Esophagus squamous epithelium (tissue), 5 donors: ENCODE results near the gene GTF2F1. TPM values are rescaled to one million over a fixed set of nuclear protein-coding genes. Genes with fewer than 3 reads are reported as not detected.
"Not testable (repeated sequence)": the region's sequence is repeated elsewhere in the genome, so short reads cannot be mapped to it uniquely, and the experiment has no call there.

ENCODE experiments used
- DNase-seq: peaks from one replicate; lab custom pipeline; 2025; lab: John Stamatoyannopoulos, UW
- H3K27ac ChIP-seq, 4 donors: fragments of 200-600 bp; sonication (generic); one replicate each; pipeline ENCODE4 v1.5.1; 2016 to 2019; ENCODE audit warnings: mild to moderate bottlenecking in 1 of 4
- H3K27me3 ChIP-seq, 4 donors: fragments of 200-600 bp; sonication (generic); 1 replicate in 3 of 4; 2 replicates in 1 of 4; pipeline versions ENCODE4 v1.5.1 to v1.6.0; 2017 to 2021; ENCODE audit warnings: antibody characterized with exemption in 1 of 4
- H3K36me3 ChIP-seq, 3 donors: fragments of 200-600 bp; sonication (generic); one replicate each; pipeline ENCODE4 v1.5.1; 2016 to 2019
- H3K4me1 ChIP-seq, 3 donors: fragments of 200-600 bp; sonication (generic); one replicate each; pipeline ENCODE4 v1.5.1; 2017 to 2019
- H3K4me3 ChIP-seq, 4 donors: fragments of 200-600 bp; sonication (generic); 1 replicate in 3 of 4; 2 replicates in 1 of 4; pipeline ENCODE4 v1.5.1; 2016 to 2019; ENCODE audit warnings: mild to moderate bottlenecking in 2 of 4, moderate library complexity in 1 of 4
- H3K9me3 ChIP-seq, 3 donors: fragments of 200-600 bp; sonication (generic); one replicate each; pipeline ENCODE4 v1.5.1; 2016 to 2019
- POLR2A ChIP-seq, 4 donors: fragments of 450-650 bp; IDR thresholded peaks; one replicate each; pipeline ENCODE4 v1.6.1; 2017; ENCODE audit warnings: antibody characterized with exemption in 4 of 4, mild to moderate bottlenecking in 4 of 4, moderate library complexity in 3 of 4
- WGBS, 2 donors: methylation state at CpG; one replicate each; pipeline ENCODE4 v1.1.5; 2018; 5-methylcytosine and 5-hydroxymethylcytosine counted together
- intact Hi-C: fragments of 100-400 bp; cut with DNase I; formaldehyde crosslinking; loops from one replicate; pipeline ENCODE4 v1.15.0; 2022
- total RNA-seq, 4 donors: library from RNA; depleted of rRNA; stranded (reverse); fragments of >200 nt; gene quantifications; one replicate each; pipeline ENCODE4 v1.1.0, GENCODE V29; 2016
- TF ChIP-seq, protein P1 (sequence below), 6 experiments: fragments of 450-650 bp in 4 of 6; fragments of 200-600 bp in 2 of 6; sonication (generic) in 2 of 6; IDR thresholded peaks; one replicate each; pipeline ENCODE4 v1.5.1; 2016 to 2019; ENCODE audit warnings: antibody characterized with exemption in 6 of 6, mild to moderate bottlenecking in 4 of 6, moderate library complexity in 4 of 6
- donor health status: DM: yes; HTN: yes; CAD: no.

Gene GTF2F1
- total RNA-seq, 4 donors from 2014 or later = 28.0 to 51.3 (median 43.5) TPM

DNA sequence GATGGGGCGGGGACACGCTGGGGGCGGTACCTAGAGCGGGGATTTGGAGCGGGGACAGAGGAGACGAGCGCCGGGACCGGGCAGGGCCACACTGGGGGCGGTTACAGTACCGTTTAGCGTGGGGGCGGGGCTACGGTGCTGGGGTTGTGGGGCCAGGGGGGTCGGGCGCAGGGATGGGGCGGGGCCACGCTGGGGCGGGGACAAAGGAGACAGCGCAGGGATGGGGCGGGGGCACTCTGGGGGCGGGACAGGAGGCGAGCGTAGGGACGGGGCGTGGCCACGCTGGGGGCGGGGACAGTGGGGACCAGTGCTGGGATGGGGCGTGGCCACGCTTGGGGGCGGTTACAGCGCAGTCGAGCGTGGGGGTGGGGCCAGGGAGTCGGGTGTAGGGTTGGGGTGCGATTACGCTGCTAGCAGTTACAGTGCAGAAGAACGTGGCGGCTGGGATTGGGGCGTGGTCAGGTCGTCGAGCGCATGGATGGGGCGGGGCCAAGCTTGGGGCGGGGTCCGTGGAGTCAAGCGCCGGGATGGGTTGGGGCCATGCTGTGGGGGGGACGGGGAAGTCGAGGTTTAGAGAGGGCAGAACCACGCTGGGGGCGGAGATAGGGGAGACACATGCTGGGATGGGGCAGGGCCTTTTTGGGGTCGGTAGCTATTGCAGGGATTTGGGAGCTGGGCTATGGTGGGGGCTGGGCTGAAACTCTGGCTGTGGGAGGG is 19.7 kb downstream of the GTF2F1 start:
- Histone ChIP-seq H3K4me1 (peaks cover 8 to 42% (median 13%) of the 10 kb centered on the region in 3 donors), H3K4me3 (peak overlapping the region; percentile 75 to 100 (median 94))
- TF ChIP-seq, protein P1, sequence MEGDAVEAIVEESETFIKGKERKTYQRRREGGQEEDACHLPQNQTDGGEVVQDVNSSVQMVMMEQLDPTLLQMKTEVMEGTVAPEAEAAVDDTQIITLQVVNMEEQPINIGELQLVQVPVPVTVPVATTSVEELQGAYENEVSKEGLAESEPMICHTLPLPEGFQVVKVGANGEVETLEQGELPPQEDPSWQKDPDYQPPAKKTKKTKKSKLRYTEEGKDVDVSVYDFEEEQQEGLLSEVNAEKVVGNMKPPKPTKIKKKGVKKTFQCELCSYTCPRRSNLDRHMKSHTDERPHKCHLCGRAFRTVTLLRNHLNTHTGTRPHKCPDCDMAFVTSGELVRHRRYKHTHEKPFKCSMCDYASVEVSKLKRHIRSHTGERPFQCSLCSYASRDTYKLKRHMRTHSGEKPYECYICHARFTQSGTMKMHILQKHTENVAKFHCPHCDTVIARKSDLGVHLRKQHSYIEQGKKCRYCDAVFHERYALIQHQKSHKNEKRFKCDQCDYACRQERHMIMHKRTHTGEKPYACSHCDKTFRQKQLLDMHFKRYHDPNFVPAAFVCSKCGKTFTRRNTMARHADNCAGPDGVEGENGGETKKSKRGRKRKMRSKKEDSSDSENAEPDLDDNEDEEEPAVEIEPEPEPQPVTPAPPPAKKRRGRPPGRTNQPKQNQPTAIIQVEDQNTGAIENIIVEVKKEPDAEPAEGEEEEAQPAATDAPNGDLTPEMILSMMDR (IDR thresholded peaks at IDR 0.05) = no peak
- TF ChIP-seq POLR2A (IDR thresholded peaks at IDR 0.05) = no peak

DNA sequence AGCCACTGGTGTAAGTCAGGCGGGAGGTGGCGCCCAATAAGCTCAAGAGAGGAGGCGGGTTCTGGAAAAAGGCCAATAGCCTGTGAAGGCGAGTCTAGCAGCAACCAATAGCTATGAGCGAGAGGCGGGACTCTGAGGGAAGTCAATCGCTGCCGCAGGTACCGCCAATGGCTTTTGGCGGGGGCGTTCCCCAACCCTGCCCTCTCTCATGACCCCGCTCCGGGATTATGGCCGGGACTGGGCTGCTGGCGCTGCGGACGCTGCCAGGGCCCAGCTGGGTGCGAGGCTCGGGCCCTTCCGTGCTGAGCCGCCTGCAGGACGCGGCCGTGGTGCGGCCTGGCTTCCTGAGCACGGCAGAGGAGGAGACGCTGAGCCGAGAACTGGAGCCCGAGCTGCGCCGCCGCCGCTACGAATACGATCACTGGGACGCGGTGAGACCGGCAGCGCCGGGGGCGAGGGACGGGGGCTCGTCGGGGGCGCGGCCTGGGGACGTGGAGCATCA is 20.3 kb downstream of the GTF2F1 start, which contains the start of gene ALKBH7:
Gene ALKBH7, plus strand, starts transcription at position 201 of the 502 bp plus-strand sequence. Its CDS starts 27 bp downstream, at position 228.
- peak within 1 kb of the TSS; percentile 75 to 100 (median 94) for H3K4me3 ChIP-seq
- H3K27me3 ChIP-seq = no peaks in the 10 kb centered on the region
- no peaks in the 10 kb centered on the region for H3K9me3 ChIP-seq
- peak in 2 of 4 donors; percentile 49 to 62 for TF ChIP-seq POLR2A (IDR thresholded peaks at IDR 0.05)
- TF ChIP-seq, protein P1 (IDR thresholded peaks at IDR 0.05) = no peak
- peaks cover 0 to 37% (median 9%) of the 10 kb centered on the region in 3 donors for H3K36me3 ChIP-seq
- intact Hi-C loops = no loop called here
- peaks cover 8 to 36% (median 13%) of the 10 kb centered on the region in 3 donors for H3K4me1 ChIP-seq
- H3K27ac ChIP-seq = peak within 1 kb of the TSS; percentile 96 to 100 (median 98)
- peak; percentile 95 for DNase-seq
- WGBS, 2 donors = 9% methylated on average over 4 of the region's 47 CpGs; no CpG with 5 or more reads in 1 of the 2 donors

More for the DNA sequence above, 19.7 kb downstream of the GTF2F1 start:
- Histone ChIP-seq H3K9me3 (no peaks in the 10 kb centered on the region), H3K27ac (peak overlapping the region; percentile 96 to 100 (median 98)), H3K27me3 (no peaks in the 10 kb centered on the region), H3K36me3 (peaks cover 0 to 34% (median 3%) of the 10 kb centered on the region in 3 donors)
- WGBS, 2 donors = 0 to 3% methylated on average over 12 to 23 of the region's 53 CpGs
- intact Hi-C loops = no loop called here
- DNase-seq = peak; percentile 91

DNA sequence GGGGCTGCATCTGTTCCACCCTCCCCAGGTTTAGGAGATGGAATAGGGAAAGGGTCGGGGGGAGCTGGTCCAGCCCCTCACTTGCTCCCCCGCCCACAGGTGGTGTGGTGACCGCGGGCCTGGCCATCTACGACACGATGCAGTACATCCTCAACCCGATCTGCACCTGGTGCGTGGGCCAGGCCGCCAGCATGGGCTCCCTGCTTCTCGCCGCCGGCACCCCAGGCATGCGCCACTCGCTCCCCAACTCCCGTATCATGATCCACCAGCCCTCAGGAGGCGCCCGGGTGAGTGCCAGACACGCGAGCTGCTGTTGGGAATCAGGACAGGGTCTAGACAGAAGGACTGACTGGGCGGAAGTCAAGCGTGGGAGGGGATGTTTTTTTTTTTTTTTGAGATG is 28.6 kb downstream of the GTF2F1 start:
- no peak overlapping the region for H3K4me3 ChIP-seq
- H3K9me3 ChIP-seq = no peaks in the 10 kb centered on the region
- H3K36me3 ChIP-seq = peaks cover 15 to 62% (median 43%) of the 10 kb centered on the region in 3 donors
- 95 to 98% methylated on average over 16 to 18 of the region's 21 CpGs for WGBS, 2 donors
- TF ChIP-seq, protein P1 (IDR thresholded peaks at IDR 0.05) = no peak
- no peak for TF ChIP-seq POLR2A (IDR thresholded peaks at IDR 0.05)
- H3K27ac ChIP-seq = no peak overlapping the region
- DNase-seq = no peak
- H3K4me1 ChIP-seq = peaks cover 8 to 21% (median 9%) of the 10 kb centered on the region in 3 donors
- intact Hi-C loops = no loop called here
- H3K27me3 ChIP-seq = no peaks in the 10 kb centered on the region

DNA sequence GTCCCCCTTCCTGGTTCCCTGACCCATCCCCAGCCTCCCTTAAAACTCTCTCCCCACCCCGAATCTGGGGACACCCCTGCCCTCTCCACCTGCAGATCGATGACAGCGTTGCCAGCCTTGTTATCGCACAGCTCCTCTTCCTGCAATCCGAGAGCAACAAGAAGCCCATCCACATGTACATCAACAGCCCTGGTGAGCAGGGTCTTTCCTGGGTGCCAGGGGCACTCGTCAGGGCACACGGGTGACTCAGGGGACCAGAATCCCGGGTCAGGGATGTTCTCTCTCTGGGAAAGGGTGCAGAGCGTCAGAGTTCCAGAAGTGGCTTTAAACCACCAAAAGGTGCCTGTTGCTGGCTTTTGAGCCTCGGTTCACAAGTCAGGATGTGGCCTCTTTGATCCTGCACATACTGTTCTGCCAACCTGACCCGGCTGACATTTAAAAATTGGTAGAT is 30.6 kb downstream of the GTF2F1 start:
- peak overlapping the region; percentile 83 to 96 (median 90) for H3K4me3 ChIP-seq
- no peak for TF ChIP-seq POLR2A (IDR thresholded peaks at IDR 0.05)
- TF ChIP-seq, protein P1 (IDR thresholded peaks at IDR 0.05) = no peak
- no peaks in the 10 kb centered on the region for H3K27me3 ChIP-seq
- intact Hi-C loops = no loop called here
- no peak for DNase-seq
- H3K36me3 ChIP-seq = peaks cover 15 to 42% (median 31%) of the 10 kb centered on the region in 3 donors
- no peaks in the 10 kb centered on the region for H3K9me3 ChIP-seq
- H3K4me1 ChIP-seq = peaks cover 8 to 33% (median 9%) of the 10 kb centered on the region in 3 donors
- H3K27ac ChIP-seq = peak overlapping the region; percentile 90 to 97 (median 95)
- WGBS, 2 donors = 4 to 16% methylated on average over 5 to 7 of the region's 11 CpGs

DNA sequence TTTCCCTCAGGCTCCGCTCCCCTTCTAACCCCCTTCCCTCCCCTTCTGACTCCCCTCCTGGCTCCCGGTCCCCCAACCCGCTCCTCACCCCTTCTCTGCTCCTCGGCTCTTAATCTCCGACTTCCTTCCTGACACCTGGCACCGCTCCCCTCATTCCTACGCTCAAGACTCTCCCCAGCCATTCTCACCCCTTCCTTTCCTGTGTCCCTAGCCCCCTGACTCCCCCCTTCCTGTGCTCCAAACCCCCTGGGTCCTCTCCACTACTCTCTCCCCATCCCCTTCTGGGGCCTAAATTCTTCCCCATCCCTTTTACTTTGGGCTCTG is 31.0 kb downstream of the GTF2F1 start:
- Histone ChIP-seq H3K4me3 (peak overlapping the region; percentile 83 to 96 (median 90)), H3K27ac (peak overlapping the region; percentile 90 to 97 (median 95)), H3K36me3 (peaks cover 15 to 38% (median 28%) of the 10 kb centered on the region in 3 donors), H3K4me1 (peaks cover 8 to 36% (median 9%) of the 10 kb centered on the region in 3 donors), H3K9me3 (no peaks in the 10 kb centered on the region), H3K27me3 (no peaks in the 10 kb centered on the region)
- 1 to 2% methylated on average over 6 of the region's 7 CpGs for whole genome bisulfite sequencing, 2 donors
- DNase-seq = no peak
- intact Hi-C loops = no loop called here
- no peak for TF ChIP-seq POLR2A (IDR thresholded peaks at IDR 0.05)
- TF ChIP-seq, protein P1 (IDR thresholded peaks at IDR 0.05) = no peak

DNA sequence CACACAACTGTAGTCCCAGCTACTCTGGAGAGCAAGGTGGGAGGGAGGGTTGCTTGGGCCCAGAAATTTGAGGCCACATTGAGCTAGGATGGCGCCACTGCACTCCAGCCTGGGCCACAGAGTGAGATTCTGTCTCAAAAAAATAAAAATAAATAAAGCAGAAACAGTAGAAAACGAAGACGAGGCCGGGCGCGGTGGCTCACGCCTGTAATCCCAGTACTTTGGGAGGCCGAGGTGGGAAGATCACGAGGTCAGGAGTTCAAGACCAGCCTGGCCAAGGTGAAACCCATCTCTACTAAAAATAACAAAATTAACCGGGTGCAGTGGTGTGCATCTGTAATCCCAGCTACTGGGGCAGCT is 32.1 kb downstream of the GTF2F1 start:
- intact Hi-C loops, H3K27me3 ChIP-seq, DNase-seq, H3K9me3 ChIP-seq: not testable (repeated sequence)
- H3K36me3 ChIP-seq = peaks cover 4 to 26% (median 16%) of the 10 kb centered on the region in 3 donors
- H3K4me3 ChIP-seq = peak overlapping the region; percentile 83 to 96 (median 90)
- peak overlapping the region; percentile 90 to 97 (median 95) for H3K27ac ChIP-seq
- WGBS, 2 donors = 78 to 88% methylated on average over 2 to 10 of the region's 10 CpGs
- peaks cover 8 to 38% (median 9%) of the 10 kb centered on the region in 3 donors for H3K4me1 ChIP-seq

DNA sequence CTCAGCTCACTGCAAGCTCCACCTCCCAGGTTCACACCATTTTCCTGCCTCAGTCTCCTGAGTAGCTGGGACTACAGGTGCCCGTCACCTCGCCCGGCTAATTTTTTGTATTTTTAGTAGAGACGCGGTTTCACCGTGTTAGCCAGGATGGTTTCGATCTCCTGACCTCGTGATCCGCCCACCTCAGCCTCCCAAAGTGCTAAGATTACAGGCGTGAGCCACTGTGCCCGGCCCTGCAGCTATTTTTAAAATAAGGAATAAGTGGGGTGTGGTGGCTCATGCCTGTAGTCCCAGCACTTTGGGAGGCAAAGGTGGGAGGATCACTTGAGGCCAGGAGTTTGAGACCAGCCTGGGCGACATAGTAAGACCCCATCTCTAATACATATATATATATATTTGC is 32.5 kb downstream of the GTF2F1 start:
- H3K27me3 ChIP-seq, H3K9me3 ChIP-seq, H3K27ac ChIP-seq, DNase-seq, H3K4me3 ChIP-seq, intact Hi-C loops: not testable (repeated sequence)
- Histone ChIP-seq H3K4me1 (peaks cover 8 to 38% (median 9%) of the 10 kb centered on the region in 3 donors), H3K36me3 (peaks cover 2 to 23% (median 12%) of the 10 kb centered on the region in 3 donors)
- 96 to 97% methylated on average over 10 to 12 of the region's 12 CpGs for WGBS, 2 donors
